ENCODE measurements around the gene CEP112. TPM values are rescaled to one million over a fixed set of nuclear protein-coding genes. Genes with fewer than 3 reads are reported as not detected.

The CEP112 gene
- polyA plus RNA-seq, 1 donor: 16.9 TPM

DNA sequence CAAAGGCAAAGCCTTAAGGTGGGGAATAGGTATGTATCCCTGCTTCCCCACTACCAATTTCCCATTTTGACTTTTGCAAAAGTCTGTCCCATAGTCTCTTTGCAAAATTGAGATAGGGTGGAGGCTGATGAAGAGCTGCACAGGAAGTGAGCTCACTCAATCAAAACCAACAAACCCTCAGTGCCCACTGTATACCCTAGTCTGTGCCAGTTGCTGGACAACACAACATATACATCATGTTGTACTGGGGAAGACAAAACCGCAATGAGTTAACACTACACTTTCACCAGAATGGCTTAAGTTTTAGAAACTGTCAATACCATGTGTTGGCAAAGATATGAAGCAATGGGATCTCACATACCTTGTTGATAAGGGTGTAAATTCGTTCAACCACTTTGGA lies 590.1 kb downstream of the CEP112 start:
- no peak for DNase-seq (ENCODE audit: low read depth)

DNA sequence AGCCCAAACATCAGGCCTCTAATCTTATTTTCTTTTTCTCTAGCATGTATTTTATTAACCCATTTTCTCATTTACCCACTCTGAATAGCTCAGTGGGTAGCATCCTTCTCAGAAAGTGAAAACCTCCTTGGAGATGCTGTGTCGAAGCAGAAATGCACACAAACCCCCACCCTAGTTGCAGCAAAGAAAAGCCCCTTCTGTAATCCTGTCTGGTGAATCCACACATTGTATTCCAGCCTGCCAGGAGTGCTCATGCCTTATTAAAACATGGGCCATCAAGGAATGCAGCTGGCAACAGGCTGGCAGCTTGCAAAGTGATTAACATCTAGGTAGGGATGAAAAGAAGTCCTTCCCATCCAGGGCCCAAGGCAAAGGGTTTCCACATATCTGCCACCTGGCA lies 590.8 kb downstream of the CEP112 start:
- DNase-seq (ENCODE audit: low read depth): no peak

DNA sequence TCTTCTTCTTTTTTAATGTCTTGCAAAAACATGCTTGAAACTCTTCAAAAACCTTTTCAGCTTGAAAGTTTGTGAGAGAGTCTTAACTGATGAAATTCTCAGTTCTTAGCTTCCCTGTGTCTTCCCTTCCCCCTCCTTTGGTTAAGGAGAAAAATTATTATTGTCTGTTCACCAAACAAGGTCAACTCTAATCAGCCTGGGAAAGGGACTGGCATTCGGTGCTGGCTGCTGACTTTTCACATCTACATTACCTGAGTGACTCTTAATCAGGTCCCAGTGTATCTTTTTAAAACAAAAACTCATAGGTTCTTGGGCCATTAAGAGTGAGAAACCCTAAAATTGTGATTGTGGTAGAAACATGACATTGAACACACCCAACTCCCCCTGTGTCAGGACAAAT lies 591.4 kb downstream of the CEP112 start:
- no peak for DNase-seq (ENCODE audit: low read depth)

DNA sequence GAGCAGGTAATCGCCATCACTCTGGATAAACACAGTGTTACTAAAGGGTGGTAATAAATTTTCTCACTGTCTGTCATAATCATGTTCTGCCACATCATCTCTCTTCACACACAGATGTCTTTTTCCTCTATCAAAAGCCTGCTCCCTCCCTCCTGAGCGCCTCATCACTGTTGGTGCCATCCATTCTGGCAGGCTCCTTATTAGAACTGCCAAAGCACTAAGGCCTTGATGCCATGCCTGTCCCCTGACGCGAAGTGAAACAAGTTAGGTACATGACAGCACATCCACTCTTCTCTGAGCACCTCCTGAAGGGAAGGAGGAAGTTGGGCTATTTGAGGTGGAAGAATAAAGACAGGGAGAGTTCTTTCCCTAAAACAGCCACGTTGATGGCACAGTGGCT lies 592.3 kb downstream of the CEP112 start:
- no peak for DNase-seq (ENCODE audit: low read depth)

DNA sequence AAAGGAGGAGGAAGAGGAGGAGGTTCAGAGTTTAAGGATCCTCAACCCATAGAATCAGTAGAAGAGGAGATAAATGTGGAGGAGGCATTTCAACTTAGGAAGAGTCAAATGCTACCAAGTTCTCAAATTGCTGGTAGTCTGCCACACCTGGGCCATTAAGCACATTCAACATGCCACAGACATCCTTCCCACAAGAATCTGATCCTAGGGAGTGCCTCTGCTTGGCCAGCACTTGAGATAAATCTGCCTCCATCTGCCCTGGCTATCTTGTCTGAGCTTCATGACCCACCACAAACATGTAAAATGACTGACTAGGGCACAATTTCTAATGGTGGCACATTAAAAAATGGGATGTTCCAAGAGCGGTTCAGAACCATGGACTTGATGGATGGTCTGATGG lies 593.2 kb downstream of the CEP112 start:
- no peak for DNase-seq (ENCODE audit: low read depth)

DNA sequence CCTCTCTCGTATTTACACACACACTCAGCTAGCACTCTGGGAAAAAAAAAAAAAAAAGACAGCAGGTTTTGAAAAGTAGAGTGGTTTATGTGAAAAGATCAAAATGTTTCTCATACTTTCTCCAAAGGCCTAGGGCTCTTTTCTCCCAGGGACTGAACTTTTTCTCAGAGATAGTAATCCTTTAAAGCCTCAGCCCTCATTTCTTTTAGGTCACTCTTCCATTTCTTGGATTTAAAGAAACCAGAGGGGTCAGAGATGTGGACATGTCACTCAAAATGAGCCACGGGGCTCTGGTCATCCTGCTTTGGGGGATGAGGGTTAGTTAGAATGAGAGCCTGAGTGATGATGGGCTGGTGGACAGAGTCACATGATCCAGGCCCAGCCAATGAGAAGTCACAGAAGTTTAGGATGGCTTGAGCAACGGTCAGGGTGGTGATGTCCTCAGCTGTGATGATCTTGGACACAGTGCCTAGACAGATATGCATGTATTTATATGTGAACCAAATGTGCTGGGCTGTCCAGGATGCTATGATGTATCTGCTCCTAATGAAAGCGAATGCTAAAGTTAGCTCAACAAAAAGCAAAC lies 596.8 kb downstream of the CEP112 start:
- no peak for DNase-seq (ENCODE audit: low read depth)

DNA sequence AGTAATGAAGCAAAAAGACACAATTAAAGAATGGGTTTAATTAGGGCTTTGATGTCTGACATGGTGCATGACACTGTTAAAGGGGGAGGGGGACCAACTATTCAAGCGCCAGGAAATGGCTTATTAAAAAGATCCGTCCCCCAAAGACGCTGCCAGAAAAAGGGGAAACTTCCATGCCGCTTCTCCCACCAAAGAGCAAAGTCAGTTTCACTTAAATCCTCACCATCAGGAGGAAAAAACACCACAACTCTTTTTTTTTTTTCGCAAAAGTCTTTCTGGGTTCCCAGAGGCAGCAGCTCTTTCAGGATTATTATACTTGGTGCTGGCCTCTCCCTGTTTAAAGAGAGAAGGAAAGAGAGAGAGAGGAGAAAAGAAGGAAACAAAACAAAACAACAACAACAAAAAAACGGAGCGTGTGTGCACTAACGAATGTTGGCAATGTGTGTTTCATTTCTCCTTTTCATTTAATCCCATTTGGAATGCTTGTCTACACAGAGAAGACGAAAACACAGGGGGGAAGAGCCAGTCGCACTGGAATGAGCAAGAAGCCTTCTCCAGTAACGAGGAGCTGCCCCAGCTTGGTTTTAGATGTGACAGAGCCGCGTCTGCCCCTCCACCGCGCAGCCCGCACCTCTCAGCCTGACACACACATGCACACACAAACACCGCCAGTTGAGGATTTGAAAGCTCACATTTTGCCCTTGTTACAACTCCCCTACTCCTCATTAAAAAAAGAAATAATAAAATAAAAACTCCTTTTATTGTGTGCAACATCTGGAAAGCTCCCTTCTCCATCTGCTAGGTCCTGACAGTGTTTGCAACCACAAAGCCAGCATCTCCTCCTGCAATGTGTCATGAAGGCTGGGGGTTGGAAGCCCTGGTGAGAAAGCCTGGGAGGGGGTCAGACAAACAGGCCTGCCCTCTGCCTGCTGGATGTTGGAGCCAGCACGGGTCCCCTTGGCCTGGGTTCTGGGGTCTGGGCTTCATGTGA lies 597.8 kb downstream of the CEP112 start:
- DNase-seq (ENCODE audit: low read depth): no peak

DNA sequence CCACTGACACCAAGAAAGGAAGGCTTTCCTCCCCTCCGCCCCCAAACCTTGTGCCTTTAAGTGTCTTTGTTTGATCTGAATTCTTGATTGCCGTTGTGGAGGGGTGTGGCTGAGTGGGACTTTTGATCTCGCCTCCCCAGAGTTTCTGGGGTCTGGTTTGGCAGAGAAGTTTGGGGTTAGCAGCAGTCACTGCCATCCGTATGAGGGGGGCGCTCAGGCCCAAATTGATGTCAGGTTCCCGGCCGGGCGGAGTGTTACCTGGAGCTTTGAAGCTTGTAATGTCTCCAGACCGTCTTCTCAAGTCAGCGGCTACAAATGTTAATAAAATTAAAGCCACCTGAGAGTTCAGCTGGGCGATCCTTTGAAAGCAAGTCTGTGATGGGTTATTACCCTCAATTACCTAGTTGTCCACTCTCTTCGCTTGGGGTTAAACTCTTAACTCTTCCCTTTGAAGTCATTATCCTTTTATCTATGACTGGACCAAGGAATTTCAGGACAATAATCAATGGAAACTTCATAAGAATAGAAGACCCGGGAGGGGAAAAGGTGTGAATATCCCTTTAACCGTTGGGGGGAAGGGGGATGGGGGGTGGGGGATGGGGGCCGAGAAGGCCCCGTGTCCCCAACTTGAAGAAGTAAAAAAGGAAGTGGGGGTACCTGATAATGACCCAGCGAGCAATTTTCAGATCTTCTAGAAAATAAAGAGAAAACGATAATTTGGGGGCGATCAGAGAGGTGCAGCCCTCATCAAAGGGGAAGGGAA lies 598.7 kb downstream of the CEP112 start:
- DNase-seq (ENCODE audit: low read depth): no peak

DNA sequence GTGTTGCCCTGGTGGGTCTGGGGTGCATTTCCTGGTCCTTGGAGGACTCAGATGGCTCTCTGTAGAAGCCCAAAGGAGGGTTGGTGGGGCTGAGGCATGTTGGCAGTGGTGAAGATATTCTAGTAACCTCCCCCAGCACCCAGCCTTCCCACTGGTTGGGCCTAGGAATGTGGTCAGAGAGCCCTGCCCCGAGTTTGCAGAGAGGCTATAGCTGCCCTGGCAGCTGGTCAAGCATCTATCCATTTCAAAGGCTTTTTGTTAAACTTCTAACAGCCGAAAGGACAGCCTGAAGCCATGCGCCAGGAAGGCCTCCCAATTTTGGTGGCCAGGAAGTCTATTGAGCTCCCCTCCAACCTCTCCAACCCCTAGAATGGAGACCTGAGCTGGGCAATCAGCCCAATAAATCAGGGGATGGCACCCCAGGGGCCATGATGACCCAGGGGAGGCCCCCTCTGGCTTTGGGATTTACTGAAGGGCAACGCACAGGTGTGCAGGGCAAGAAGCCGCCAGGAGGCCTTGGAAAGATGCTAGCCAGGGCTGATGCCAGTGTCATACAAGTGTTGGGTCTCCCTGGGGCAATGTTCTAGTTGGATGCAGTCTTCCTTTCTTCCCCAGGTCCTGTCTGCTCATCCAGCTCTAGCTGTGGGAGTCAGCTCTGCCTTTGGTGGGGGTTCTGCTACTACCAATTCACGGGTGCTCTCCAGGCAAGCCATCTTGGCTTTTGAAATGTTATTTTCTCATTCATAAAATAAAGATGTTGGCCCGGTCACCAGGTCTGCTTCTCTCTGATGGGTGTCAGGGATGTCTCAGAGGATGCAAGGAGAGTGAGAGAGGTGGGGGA lies 599.6 kb downstream of the CEP112 start:
- DNase-seq (ENCODE audit: low read depth): no peak

DNA sequence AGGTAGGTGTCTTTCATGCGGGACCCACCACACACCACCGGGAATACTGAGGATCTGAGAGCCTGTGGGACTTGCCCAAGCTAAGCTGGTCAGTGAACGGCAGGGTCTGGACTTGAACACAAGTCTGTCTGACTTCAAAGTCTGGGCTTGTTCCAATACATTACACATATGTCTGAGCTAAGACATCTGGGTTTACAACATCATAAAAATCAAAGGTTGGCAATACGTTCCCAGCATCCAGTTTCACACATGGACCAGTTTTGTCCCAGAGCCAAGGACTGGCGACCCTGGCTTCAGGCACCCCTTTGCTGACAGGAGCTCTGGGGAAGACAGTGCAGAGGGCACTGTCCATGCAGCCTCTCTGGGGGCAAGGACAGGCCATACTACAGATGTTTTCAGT lies 602.6 kb downstream of the CEP112 start:
- no peak for DNase-seq (ENCODE audit: low read depth)

DNA sequence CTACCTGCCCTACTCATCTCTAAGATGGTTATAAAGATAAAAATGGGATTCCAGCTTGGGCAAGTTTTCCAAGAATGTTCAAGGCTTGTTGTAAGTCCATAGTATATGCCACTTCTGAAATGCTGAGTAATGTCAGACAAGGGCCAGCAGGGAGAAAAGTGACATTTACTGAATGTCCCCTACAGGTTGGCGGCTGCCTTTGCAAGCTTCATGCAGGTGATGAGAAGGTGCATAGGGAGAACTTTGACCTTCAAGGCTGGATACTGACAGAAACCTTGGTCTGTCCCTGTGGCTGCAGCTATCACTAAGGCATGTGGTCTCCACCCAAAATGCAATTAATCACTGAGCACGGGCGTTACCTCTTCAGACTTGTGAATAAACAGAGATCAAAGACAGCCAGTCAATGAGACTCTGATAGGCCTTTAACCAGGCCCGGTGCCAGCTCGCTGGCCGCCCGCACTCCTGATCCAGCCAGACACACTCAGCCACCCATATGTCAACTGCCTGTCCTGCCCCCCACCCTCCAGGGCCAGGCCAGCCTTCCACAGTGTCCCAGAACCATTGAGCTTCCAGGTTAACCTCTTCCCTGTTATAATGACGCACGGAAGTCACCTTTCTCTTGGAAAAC lies 603.6 kb downstream of the CEP112 start:
- no peak for DNase-seq (ENCODE audit: low read depth)

DNA sequence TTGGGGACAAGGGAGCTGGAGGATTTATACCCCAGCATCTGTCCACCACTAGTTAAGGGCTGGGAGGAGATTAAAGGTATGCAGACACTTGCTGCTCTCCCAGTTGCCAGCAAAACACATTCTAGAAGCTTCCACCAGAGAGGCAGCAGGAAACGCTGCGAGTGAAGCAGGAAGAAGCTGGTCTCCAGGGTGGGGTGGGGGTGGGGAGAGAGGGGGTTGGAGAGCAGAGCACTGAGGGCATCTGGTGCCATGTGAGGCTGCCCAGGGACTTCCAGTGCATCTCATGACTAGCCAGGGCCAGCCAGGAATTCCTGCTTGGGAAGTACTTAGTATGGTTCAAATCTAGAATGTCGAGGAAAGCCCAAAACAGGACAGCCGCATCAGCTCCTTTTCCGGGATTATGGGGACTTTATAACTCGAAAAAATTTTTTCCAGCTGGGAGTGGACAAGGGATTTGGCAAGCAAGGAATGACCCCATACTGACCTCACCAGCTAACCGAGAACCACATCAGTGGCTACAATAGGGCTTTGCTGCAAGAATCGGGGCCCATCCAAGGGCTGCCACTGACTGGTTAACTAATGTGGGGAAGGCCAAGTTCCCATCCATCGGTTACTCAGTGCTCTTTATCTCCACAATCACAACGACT lies 604.3 kb downstream of the CEP112 start:
- DNase-seq (ENCODE audit: low read depth): no peak

DNA sequence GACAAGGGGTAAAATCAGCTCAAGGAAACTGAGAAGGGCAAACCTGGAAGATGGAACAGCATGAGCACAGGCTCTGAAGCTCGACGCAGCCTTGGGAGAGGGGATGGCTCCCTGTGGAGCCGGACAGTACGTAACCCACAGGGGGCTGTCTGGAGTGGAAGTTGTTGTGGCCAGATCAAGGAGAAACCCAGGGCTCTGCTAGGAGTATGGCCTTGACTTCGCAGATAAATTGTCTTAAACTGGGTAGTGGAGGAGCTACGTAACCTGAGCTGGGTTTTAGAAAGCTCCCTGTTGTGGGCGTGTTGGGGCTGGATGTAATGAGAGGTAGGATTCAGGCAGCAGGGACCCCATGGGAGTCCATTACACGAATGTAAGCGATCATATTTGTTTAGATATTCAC lies 605.0 kb downstream of the CEP112 start:
- DNase-seq (ENCODE audit: low read depth): no peak

Other genes starting within 250 kb of the CEP112 start
- gene APOH, start 37.3 kb upstream of the CEP112 start, polyA plus RNA-seq (ENCODE audit: insufficient read length): not detected
- 2.4 TPM for gene PRKCA, start 110.5 kb upstream of the CEP112 start, polyA plus RNA-seq (ENCODE audit: insufficient read length)

Data from forelimb muscle (tissue), 1 donor.